Endothelial cell of umbilical vein (primary cell): Measurements from ENCODE around the gene SOX12. TPM values are rescaled to one million over a fixed set of nuclear protein-coding genes. Genes with fewer than 3 reads are reported as not detected.

Experiments used
- BruUV-seq: library from RNA; stranded (reverse); fragments of 400-500 nt; replicated peaks from 2 replicates; lab custom pipeline; 2021; lab: Mats Ljungman, UMichigan
- CTCF ChIA-PET: fragments of 300-600, 350-600 bp; sonication (Branson Sonifier 250); formaldehyde crosslinking; loops from one replicate; lab custom pipeline; 2021; ENCODE audit warnings: antibody characterized with exemption, inconsistent platforms; lab: Charles Lee
- POLR2A ChIA-PET: fragments of 300-600, 350-600 bp; sonication (Branson Sonifier 250); formaldehyde crosslinking; loops from one replicate; lab custom pipeline; 2021; ENCODE audit warnings: antibody characterized with exemption, inconsistent platforms; lab: Charles Lee
- DNase-seq: peaks from one replicate; pipeline ENCODE4 v3.0.0-alpha.2; 2011; ENCODE audit warnings: low read depth, low spot score
- FAIRE-seq: peaks from 2 replicates; lab custom pipeline; 2011; peaks lifted over from hg19 to GRCh38; lab: Jason Lieb, UNC
- H2AFZ ChIP-seq: 2 replicates; pipeline ENCODE4 v1.6.0; 2012; ENCODE audit warnings: low read depth, low read length, control low read depth, inconsistent platforms
- H3K27ac ChIP-seq: 2 replicates; pipeline ENCODE4 v1.5.1; 2011; ENCODE audit warnings: low read depth, mild to moderate bottlenecking, control low read depth, low read length, moderate library complexity; ENCODE audit not compliant: insufficient read depth
- H3K27me3 ChIP-seq, 2 experiments: 2 replicates each; pipeline versions ENCODE4 v1.6.0 to v1.6.1; 2011; ENCODE audit warnings: low read length in 2 of 2, mixed read lengths in 1 of 2; ENCODE audit not compliant: control insufficient read depth in 2 of 2, insufficient read depth in 2 of 2
- H3K36me3 ChIP-seq, 2 experiments: 2 replicates in 1 of 2; 3 replicates in 1 of 2; pipeline ENCODE4 v1.5.1; 2011; ENCODE audit warnings: low read length in 2 of 2, mild to moderate bottlenecking in 1 of 2, moderate library complexity in 1 of 2; ENCODE audit not compliant: control insufficient read depth in 2 of 2, insufficient read depth in 2 of 2; ENCODE audit errors: extremely low read depth in 1 of 2
- H3K4me1 ChIP-seq: 3 replicates; pipeline ENCODE4 v1.5.1; 2011; ENCODE audit warnings: mild to moderate bottlenecking, low read length; ENCODE audit not compliant: control insufficient read depth, insufficient read depth; ENCODE audit errors: extremely low read depth
- H3K4me2 ChIP-seq: 2 replicates; pipeline ENCODE4 v1.6.1; 2011; ENCODE audit warnings: low read length, control low read depth, mixed read lengths; ENCODE audit not compliant: insufficient read depth
- H3K4me3 ChIP-seq, 3 experiments: fragments of 200-600 bp in 1 of 3; sonication (generic), shearing (Covaris generic) in 1 of 3; replicated peaks in 1 of 3; 2 replicates each; pipeline ENCODE4 v1.5.1; 2011 to 2016; ENCODE audit warnings: control low read depth in 3 of 3, low read length in 3 of 3, mild to moderate bottlenecking in 2 of 3, inconsistent platforms in 1 of 3, low read depth in 1 of 3, moderate library complexity in 1 of 3; ENCODE audit not compliant: insufficient read depth in 1 of 3
- H3K79me2 ChIP-seq: 2 replicates; pipeline ENCODE4 v1.6.0; 2012; ENCODE audit warnings: low read length, inconsistent platforms; ENCODE audit not compliant: control insufficient read depth, insufficient read depth
- H3K9ac ChIP-seq: replicated peaks from 2 replicates; pipeline ENCODE3; 2011; ENCODE audit warnings: low read length, control low read depth; ENCODE audit not compliant: insufficient read depth; ENCODE audit errors: extremely low read depth
- H3K9me1 ChIP-seq: replicated peaks from 3 replicates; pipeline ENCODE4 v1.6.0; 2011; ENCODE audit warnings: mild to moderate bottlenecking, low read length; ENCODE audit not compliant: control insufficient read depth, insufficient read depth; ENCODE audit errors: extremely low read depth
- H3K9me3 ChIP-seq: replicated peaks from 2 replicates; pipeline ENCODE4 v1.5.1; 2012; ENCODE audit warnings: low read length, inconsistent platforms; ENCODE audit not compliant: control insufficient read depth, insufficient read depth
- H4K20me1 ChIP-seq: replicated peaks from 2 replicates; pipeline ENCODE3; 2011; ENCODE audit warnings: mild to moderate bottlenecking, low read length; ENCODE audit not compliant: control insufficient read depth, insufficient read depth; ENCODE audit errors: extremely low read depth
- CTCF ChIP-seq, 2 donors: IDR thresholded peaks; 1 replicate in 1 of 2; 2 replicates in 1 of 2; pipeline ENCODE4 v1.5.1; 2011; ENCODE audit warnings: low read length in 2 of 2, mild to moderate bottlenecking in 2 of 2, moderate library complexity in 2 of 2, control low read depth in 1 of 2, inconsistent platforms in 1 of 2, low read depth in 1 of 2; ENCODE audit not compliant: insufficient read depth in 1 of 2; ENCODE audit errors: extremely low read depth in 1 of 2
- EZH2 ChIP-seq: IDR thresholded peaks from 2 replicates; pipeline ENCODE4 v1.6.1; 2012; ENCODE audit warnings: borderline replicate concordance, low read depth, mild to moderate bottlenecking, moderate library complexity, low read length, inconsistent platforms; ENCODE audit not compliant: severe bottlenecking
- FOS ChIP-seq: IDR thresholded peaks from 2 replicates; pipeline ENCODE4 v1.6.1; 2011; ENCODE audit warnings: mild to moderate bottlenecking, low read length, moderate library complexity, borderline replicate concordance; ENCODE audit not compliant: insufficient read depth
- GATA2 ChIP-seq: IDR thresholded peaks from 2 replicates; pipeline ENCODE4 v1.7.0; 2011; ENCODE audit warnings: low read depth, mild to moderate bottlenecking, moderate library complexity, mixed read lengths, low read length; ENCODE audit not compliant: insufficient read length, insufficient read depth
- JUN ChIP-seq: IDR thresholded peaks from 2 replicates; pipeline ENCODE4 v1.6.1; 2011; ENCODE audit warnings: borderline replicate concordance, low read depth; ENCODE audit not compliant: insufficient read length, insufficient read depth
- MAX ChIP-seq: IDR thresholded peaks from 2 replicates; pipeline ENCODE4 v1.6.1; 2011; ENCODE audit not compliant: insufficient read depth, insufficient read length
- MYC ChIP-seq: IDR thresholded peaks from one replicate; pipeline ENCODE4 v1.6.1; 2011; ENCODE audit warnings: mild to moderate bottlenecking, low read depth, low read length
- POLR2A ChIP-seq: IDR thresholded peaks from 2 replicates; pipeline ENCODE4 v1.6.1; 2012; ENCODE audit warnings: low read depth, mild to moderate bottlenecking, control low read depth, low read length
- POLR2AphosphoS5 ChIP-seq: IDR thresholded peaks from 2 replicates; pipeline ENCODE4 v1.6.1; 2012; ENCODE audit warnings: low read depth, mild to moderate bottlenecking, control low read depth, low read length, moderate library complexity; ENCODE audit not compliant: insufficient read depth
- dilution Hi-C: fragments of 300-500 bp; cut with MboI; formaldehyde crosslinking; loops from one replicate; pipeline ENCODE4 v1.15.0; 2019; ENCODE audit warnings: low sequenced_read_pairs; ENCODE audit not compliant: extremely low pct_ligation_motif_present
- intact Hi-C: fragments of 100-400 bp; cut with micrococcal nuclease; formaldehyde crosslinking; loops from one replicate; pipeline ENCODE4 v1.10.0; 2022
- polyA plus RNA-seq, 4 experiments: library from polyadenylated mRNA; depleted of rRNA in 3 of 4; stranded (reverse) in 3 of 4; unstranded in 1 of 4; fragments of >200 nt; gene quantifications; 2 replicates each; pipeline versions ENCODE4 v1.2.1 to v1.2.3, GENCODE V29; 2011 to 2012; ENCODE audit warnings: missing spikeins in 1 of 4
- total RNA-seq: library from RNA; stranded (reverse); gene quantifications from 2 replicates; pipeline ENCODE4 v1.2.3, GENCODE V29; 2021

Gene SOX12
- total and polyA plus RNA-seq, 2 donors (not counting 3 experiments of a cell fraction or from before 2014, with no cell fraction given), result 6.2 to 37.7 TPM

DNA sequence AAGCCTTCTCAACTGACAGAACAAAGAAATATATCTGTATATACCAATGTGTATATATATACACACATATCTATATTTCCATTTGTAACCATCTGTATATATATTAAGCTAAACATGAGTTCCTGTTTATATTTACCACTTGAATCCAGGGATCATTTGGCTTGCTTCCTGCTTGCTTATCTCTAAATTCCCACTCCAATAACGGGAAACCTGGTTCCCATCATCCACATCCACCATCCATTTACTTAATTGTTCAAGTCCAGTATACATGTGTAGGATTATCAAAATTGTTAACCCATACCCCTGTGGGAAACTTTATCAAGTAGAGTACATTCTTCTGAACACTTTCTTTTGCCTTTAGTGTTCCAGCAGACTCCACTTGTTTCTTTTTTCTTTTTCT is 12.5 kb upstream of the SOX12 start:
- Histone ChIP-seq H3K4me3 (no peak overlapping the region), H3K4me1 (peaks cover 31% of the 10 kb centered on the region), H3K36me3 (no peaks in the 10 kb centered on the region), H3K4me2 (no peak overlapping the region), H3K79me2 (no peaks in the 10 kb centered on the region), H3K9me3 (no peaks in the 10 kb centered on the region), H3K27ac (no peak overlapping the region), H3K9ac (no peak overlapping the region), H4K20me1 (no peaks in the 10 kb centered on the region), H3K27me3 (no peaks in the 10 kb centered on the region), H2AFZ (no peak overlapping the region), H3K9me1 (no peaks in the 10 kb centered on the region)
- TF ChIP-seq JUN, result no peak
- no peak for TF ChIP-seq MAX
- no peak for TF ChIP-seq POLR2AphosphoS5
- TF ChIP-seq POLR2A, result no peak
- no peak for TF ChIP-seq FOS
- no peak for TF ChIP-seq CTCF (IDR thresholded peaks at IDR 0.05; ENCODE audit: extremely low read depth in 1 of 2, insufficient read depth in 1 of 2, low read depth in 1 of 2, low read length in 2 of 2)
- TF ChIP-seq MYC, result no peak
- TF ChIP-seq EZH2, result no peak
- TF ChIP-seq GATA2, result no peak
- no peak for DNase-seq
- intact Hi-C loops, result no loop called here
- FAIRE-seq, result no peak
- ChIA-PET POLR2A (no interaction called here), CTCF (interaction anchor here (1.1 kb wide), 1 partner anchor 18 kb away, joined by 4 read pairs; no protein-coding TSS in a partner anchor)
- dilution Hi-C loops, result no loop called here
- no TSS peak for BruUV-seq
